Measurements from ENCODE around the gene MYH6. TPM values are rescaled to one million over a fixed set of nuclear protein-coding genes. Genes with fewer than 3 reads are reported as not detected.

The MYH6 gene
- total and polyA plus RNA-seq, 2 donors (not counting 3 experiments of a cell fraction or from before 2014, with no cell fraction given): not detected

- no peak for TF ChIP-seq POLR2AphosphoS5 (IDR thresholded peaks at IDR 0.05; ENCODE audit: insufficient read depth, low read depth, low read length)
- no peak for TF ChIP-seq MYC (IDR thresholded peaks at IDR 0.05; ENCODE audit: low read depth, low read length)
- TF ChIP-seq CTCF (IDR thresholded peaks at IDR 0.05; ENCODE audit: extremely low read depth in 1 of 2, insufficient read depth in 1 of 2, low read depth in 1 of 2, low read length in 2 of 2): no peak
- TF ChIP-seq GATA2 (IDR thresholded peaks at IDR 0.05; ENCODE audit: insufficient read depth, insufficient read length, low read depth, low read length): no peak
- no peak for TF ChIP-seq MAX (IDR thresholded peaks at IDR 0.05; ENCODE audit: insufficient read depth, insufficient read length)
- TF ChIP-seq FOS (IDR thresholded peaks at IDR 0.05; ENCODE audit: borderline replicate concordance, insufficient read depth, low read length): no peak
- TF ChIP-seq POLR2A (IDR thresholded peaks at IDR 0.05; ENCODE audit: low read depth, low read length): no peak
- TF ChIP-seq EZH2 (IDR thresholded peaks at IDR 0.05; ENCODE audit: borderline replicate concordance, low read depth, low read length, severe bottlenecking): no peak
- no peak for TF ChIP-seq JUN (IDR thresholded peaks at IDR 0.05; ENCODE audit: borderline replicate concordance, insufficient read depth, insufficient read length, low read depth)
- DNase-seq (ENCODE audit: low read depth, low spot score): no peak
- Histone ChIP-seq H3K36me3 (ENCODE audit: control insufficient read depth in 2 of 2, extremely low read depth in 1 of 2, insufficient read depth in 2 of 2, low read length in 2 of 2) (no peaks in the 10 kb centered on the region), H3K9me1 (replicated peaks; ENCODE audit: control insufficient read depth, extremely low read depth, insufficient read depth, low read length) (no peaks in the 10 kb centered on the region), H3K9ac (replicated peaks; ENCODE audit: extremely low read depth, insufficient read depth, low read length) (no peak overlapping the region), H2AFZ (ENCODE audit: low read depth, low read length) (no peak overlapping the region), H4K20me1 (replicated peaks; ENCODE audit: control insufficient read depth, extremely low read depth, insufficient read depth, low read length) (no peaks in the 10 kb centered on the region), H3K4me1 (ENCODE audit: control insufficient read depth, extremely low read depth, insufficient read depth, low read length) (no peaks in the 10 kb centered on the region), H3K79me2 (ENCODE audit: control insufficient read depth, insufficient read depth, low read length) (no peaks in the 10 kb centered on the region), H3K9me3 (replicated peaks; ENCODE audit: control insufficient read depth, insufficient read depth, low read length) (no peaks in the 10 kb centered on the region), H3K27ac (ENCODE audit: insufficient read depth, low read depth, low read length) (no peak overlapping the region), H3K27me3 (ENCODE audit: control insufficient read depth in 2 of 2, insufficient read depth in 2 of 2, low read length in 2 of 2) (no peaks in the 10 kb centered on the region), H3K4me3 (replicated peaks in 1 of 3; ENCODE audit: insufficient read depth in 1 of 3, low read depth in 1 of 3, low read length in 3 of 3) (no peak overlapping the region), H3K4me2 (ENCODE audit: insufficient read depth, low read length) (no peak overlapping the region)
- CTCF ChIA-PET: interaction anchor here (1.2 to 4.7 kb wide), 3 partner anchors 14 to 262 kb away, joined by 4 to 48 read pairs (median 36); no protein-coding TSS in a partner anchor
- no peak for FAIRE-seq
- dilution Hi-C loops (cut with MboI; ENCODE audit: extremely low pct_ligation_motif_present, low sequenced_read_pairs): no loop called here
- intact Hi-C loops (cut with micrococcal nuclease): no loop called here
- BruUV-seq (replicated peaks): no TSS peak
- POLR2A ChIA-PET: no interaction called here
Observed at GRCh38 chr14:23382731-23383440, 25.2 kb downstream of the MYH6 start.

Measured in endothelial cell of umbilical vein (primary cell).